SW480 (cell line): ENCODE measurements around the gene CYP4F2.
"Not testable (repeated sequence)": the region's sequence is repeated elsewhere in the genome, so short reads cannot be mapped to it uniquely, and the experiment has no call there.

ENCODE experiments used
- DNase-seq: peaks from one replicate; pipeline ENCODE4 v3.0.0-alpha.2; 2016; ENCODE audit warnings: low spot score

CYP4F2 gene

DNA sequence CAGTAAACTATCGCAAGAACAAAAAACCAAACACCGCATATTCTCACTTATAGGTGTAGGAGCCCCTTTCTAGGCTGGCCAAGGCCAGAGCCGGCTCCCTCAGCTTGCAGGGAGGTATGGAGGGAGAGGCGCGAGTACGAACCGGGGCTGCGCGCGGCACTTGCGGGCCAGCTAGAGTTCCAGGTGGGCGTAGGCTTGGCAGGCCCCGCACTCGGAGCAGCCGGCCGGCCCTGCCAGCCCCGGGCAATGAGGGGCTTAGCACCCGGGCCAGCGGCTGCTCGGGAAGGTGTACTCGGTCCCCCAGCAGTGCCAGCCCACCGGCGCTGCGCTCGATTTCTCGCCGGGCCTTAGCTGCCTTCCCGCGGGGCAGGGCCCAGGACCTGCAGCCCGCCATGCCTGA is 1.7 kb upstream of the CYP4F2 start:
- not testable (repeated sequence) for DNase-seq

DNA sequence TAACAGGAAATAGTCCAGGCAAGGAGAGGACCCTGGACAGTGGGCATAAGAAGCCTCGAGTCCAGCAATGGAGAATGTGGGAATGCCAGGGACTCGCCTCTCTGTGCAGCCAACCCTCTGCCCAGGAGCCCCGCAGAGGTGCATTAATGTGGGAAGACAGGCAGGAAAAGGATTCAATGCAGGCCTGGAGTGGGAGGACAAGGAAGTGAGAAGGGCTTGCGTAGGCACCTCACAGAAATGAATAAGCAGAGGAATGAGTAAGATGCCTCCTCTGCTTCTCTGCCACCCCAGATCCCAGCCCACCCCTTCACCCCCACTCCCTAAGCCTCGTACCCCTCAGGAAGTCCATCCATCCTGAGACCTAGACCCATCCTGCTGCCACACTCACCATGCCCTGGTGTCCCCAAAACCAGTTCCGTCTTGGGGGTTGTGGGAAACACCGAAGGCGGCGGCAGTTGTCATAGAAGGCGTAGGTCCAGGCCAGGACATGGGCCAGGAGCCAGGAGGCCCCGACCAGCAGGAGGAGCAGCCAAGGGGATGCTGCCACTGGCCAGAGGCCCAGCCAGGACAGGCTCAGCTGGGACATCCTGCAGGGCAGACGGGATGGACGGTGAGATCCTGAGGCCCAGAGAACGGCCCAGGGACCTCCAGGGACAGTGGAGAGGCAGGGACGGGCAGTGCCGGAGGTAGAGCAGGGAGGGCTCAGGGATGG is 692 bp downstream of the CYP4F2 start:
- DNase-seq: no peak

DNA sequence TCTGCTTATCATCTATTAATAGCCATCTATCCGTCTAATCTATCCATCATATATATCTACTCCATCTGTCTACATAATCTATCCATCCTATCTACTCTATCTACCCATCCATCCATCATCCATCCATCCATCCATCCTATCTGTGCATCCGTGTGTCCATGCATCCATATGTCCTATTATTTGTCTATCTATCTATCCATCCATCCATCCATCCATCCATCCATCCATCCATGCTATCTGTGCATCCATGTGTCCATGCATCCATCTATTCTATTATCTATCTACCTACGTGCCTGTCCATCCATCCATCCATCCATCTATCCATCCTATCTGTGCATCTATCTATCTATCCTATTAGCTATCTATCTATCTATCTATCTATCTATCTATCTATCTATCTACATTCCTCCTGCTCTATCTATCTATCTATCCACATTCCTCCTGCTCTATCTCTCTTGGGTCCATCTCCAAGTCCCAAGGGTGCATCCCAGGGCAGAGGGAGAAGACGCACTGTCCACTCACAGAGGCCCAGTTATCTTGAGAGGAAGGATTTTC is 1.9 kb downstream of the CYP4F2 start:
- no peak for DNase-seq

DNA sequence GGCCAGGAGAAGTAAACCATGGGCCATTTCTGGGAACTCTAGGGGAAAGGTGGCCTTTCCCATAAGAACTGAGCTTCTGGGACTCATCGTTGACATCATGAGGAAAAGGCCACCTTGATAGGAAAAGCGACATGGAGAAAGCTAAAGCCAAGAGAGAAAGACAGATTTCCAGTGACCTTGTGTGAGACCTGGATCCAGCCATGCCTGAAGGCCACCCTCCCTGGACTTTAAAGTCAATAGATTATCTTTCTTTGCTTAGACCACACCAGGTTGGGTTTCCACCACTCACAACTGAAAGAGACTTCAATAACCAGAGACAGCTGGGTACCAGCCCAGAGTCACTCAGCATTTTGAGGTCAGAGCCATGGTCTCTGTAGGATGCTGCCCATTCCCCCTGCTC is 3.5 kb downstream of the CYP4F2 start:
- DNase-seq: no peak

DNA sequence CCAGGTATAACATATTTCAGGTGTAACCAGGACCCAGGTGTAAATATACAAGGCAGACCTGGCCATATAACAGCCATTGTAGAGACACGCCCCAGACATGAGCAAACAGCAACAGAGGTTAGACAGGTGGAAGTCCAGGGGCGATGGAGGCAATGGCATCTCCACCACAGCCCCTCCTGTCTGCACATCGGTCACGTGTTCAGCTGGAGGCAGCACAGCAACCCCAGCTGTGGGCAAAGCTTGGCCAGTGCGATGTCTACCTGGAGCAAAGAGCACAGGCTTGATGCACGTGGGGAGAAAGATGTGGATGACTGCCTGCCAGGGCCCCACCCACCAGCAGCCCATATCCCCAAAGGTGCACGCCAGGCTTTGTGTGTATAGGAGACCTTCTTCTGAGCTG is 4.4 kb downstream of the CYP4F2 start:
- DNase-seq: peak; percentile 26

DNA sequence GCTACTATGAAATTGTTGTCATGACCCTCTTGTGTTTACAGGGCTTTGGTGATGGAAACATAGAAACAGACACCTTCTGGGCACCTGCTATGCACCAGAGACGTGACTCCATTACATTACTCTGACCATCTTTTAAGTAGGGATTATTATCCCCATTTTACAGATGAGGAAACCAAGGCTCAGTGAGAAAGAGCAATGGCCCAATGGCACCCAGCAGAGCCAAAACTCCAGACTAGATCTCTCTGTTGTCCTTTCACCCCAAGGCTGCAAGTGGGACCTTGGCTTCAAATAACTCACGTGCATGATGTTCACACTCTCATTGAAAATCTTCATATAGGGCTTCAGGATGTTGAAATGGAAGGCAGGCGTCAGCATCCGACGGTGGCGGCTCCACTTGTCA is 5.9 kb downstream of the CYP4F2 start:
- no peak for DNase-seq

DNA sequence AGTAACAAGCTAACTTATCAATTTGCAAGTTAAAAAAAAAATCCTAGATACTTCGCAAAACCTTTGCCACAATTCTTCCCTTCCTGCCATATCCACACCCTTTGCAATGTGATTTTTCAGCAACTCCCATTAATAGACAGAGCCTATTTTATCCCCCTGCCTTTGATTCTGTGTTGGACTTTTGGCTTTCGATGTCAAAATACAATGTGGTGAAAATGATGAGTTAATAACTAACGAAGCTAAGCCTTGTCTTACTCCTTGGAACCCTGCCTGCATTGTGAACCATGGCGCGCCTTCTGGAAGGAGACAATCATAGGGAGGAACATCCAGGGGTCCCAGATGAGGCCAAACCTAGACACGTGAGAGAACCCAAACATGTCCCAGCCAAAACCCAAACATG is 6.4 kb downstream of the CYP4F2 start:
- DNase-seq: no peak

DNA sequence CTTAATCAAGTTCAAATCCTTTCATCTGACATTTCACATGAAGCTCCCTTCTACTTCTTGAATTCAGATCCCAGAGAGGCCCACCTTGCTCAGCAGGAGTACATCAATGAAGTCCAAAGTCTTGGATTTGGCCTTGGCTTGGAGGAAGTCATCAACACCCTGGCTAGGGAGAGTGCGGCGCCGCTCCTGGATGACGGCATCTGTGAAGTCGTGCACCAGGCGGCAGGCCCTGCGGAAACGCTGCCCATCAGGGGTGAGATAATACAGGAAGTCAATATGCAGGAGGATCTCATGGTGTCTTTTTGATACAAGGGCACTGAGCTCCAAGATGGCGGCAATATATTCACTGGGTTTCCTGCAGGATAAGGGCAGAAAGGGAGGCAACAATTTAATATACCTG is 8.5 kb downstream of the CYP4F2 start:
- not testable (repeated sequence) for DNase-seq

DNA sequence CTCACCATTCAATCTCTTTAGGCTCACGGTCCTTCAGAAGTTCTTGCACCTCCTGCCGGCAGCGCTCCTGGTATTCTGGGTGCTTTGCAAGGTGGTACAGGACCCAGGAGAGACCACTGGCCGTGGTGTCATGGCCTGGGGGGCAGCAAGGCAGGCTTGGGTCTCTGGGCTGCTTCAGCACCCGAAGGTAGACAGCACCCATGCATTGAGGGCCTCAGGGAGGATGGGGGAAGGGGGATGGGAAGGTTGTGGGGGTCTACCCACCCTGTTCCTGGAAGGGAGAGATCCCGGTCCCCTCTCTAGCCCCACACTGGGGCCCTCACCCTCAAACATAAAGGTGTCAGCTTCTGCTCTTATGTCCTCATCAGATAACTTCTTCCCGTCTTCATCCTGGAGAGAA is 12.0 kb downstream of the CYP4F2 start:
- DNase-seq: no peak

DNA sequence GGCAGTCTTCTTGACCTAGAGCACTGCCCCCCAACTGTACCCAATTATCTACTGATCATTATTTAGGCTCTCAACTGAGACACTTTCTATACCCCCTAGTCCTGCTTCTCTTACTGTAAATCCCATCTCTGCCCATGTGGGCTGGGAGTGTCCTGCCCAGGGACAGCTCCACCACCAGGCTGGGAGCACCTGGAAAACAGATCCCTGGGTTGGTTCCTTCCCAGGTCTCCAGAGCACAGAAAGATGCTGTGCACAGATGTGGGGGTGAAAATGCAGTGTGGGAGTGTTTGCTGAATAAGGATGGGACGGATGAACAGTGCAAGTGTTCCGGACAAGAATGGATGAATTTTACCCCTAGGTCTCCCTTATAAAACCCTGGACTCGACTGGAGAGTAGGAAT is 12.7 kb downstream of the CYP4F2 start:
- DNase-seq: no peak

DNA sequence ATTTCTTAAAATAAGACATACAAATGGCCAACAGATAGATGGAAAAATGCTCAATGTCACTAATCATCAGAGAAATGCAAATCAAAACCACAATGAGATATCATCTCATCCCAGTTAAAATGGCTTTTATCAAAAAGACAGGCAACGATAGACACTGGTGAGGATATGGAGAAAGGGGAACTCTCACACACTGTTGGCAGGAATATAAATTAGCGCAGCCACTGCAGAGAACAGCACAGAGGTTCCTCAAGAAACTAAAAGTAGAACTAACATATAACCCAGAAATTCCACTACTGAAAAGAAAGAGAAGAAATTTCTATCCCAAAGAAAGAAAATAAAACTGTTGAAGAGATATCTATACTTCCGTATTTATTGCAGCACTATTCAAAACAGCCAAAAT is 14.5 kb downstream of the CYP4F2 start:
- DNase-seq: not testable (repeated sequence)

DNA sequence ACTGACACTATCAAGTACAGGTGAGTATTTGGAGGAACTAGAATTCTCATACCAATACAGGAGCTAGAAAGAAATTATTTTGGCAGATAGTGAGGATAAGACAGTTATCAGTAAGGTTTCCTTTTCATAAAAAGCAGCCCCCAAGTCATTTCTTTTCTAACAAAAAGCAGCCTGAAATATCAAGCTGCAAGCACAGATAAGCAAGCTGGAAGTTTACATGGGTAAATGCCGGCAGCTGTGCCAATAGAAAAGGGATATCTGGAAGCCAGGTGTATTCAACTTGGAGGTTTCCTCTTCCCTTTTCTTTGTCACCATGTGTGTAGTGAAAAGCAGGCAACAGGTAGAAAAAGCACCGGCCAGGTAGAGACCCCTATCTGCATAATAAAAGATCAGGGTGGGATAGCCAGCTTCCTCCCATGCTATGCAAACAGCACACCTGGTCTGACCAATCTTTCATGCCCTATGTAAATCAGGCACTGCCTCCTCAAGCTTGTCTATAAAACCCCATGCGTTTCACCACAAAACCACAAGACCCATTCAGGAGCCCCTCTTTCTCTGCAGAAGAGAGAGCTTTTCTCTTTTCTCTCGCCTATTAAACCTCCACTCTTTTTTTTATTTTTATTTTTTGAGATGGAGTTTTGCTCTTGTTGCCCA is 22.9 kb downstream of the CYP4F2 start:
- no peak for DNase-seq

DNA sequence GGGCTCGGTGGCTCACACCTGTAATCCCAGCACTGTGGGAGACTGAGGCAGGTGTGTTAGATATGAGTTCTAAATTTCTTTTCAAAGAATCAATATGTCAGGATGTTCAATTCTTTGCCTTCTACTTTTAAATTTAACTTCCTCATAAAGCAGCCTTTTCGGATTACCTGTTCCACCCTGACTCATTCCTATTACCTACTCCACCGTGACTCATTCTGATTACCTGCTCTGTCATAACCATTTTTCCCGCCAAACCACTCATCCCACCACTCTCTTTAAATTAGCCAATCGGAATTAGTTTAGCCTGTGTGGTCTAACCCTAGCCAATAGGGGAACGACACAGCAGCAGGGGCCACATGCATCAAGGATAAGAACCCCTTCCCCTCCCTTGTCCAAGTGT is 24.1 kb downstream of the CYP4F2 start:
- DNase-seq: peak; percentile 43

DNA sequence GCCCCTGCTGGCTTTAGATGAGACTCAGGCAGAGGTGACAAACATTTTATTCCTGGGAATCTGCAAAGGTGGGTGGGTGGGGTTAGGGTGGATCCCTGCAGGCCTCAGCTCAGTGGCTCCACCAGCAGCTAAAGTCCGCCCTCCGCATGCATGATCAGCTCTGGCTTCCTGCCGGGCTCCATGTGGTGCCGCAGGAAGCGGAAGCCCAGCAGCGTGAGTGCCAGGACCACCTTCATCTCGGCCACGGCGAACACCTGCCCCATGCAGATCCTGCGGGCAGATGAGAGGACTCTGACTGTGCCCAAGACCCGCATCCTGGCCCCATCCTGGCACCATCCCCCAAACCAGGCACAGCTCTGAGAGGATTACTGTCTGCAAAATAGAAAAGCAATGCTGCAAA is 26.3 kb downstream of the CYP4F2 start:
- peak; percentile 39 for DNase-seq

DNA sequence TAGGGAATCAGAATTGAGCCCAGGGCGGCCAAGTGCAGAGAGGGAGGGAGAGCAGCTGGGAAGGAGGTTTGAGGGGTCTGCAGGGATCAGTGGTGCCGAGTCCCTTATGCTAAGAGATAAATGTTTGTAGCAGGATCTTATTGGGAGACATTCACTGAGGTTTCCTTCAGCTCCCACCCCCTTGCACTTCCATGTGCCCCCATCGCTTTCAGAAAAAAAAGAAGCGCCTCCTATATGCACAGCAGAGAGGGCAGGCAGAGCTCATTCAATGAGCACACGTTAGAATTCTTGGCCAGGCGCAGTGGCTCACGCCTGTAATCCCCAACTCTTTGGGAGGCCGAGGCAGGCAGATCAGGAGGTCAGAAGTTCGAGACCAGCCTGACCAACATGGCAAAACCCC is 28.0 kb downstream of the CYP4F2 start:
- no peak for DNase-seq

DNA sequence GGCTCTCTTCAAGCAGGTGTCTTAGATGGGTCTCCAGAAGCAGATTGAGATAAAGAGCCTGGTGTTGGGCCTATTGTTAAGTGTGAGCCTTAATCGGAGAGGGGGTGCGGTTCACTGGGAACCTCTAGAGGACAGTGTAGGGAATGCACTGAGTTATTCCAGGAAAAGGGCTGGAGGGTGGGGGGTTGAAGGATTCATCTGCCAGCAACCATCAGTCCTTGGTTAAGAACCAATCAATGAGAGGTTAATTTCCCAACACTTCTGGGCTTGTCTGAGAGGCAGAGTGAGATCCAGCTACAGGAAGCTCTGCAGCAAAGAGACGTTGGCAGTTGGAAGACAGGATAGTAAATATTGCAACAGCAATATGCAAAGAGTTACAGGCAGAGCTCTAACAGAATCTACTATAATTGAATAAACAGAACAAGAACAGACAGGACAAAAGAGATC is 28.7 kb downstream of the CYP4F2 start:
- DNase-seq: peak; percentile 54

DNA sequence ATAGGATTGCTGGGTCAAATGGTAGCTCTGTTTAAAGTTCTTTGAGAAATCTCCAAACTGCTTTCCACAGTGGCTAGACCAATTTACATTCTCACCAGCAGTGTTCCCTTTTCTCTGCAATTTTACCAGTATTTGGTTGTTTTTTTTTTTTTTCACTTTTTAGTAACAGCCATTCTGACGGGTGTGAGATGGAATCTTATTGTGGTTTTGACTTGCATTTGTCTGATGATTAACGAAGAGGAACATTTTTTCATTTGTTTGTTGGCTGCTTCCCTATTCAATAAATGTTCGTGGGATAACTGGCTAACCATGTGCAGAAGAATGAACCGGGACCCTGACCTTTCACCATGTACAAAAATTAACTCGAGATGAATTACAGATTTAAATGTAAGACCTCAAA is 31.2 kb downstream of the CYP4F2 start:
- DNase-seq: no peak

DNA sequence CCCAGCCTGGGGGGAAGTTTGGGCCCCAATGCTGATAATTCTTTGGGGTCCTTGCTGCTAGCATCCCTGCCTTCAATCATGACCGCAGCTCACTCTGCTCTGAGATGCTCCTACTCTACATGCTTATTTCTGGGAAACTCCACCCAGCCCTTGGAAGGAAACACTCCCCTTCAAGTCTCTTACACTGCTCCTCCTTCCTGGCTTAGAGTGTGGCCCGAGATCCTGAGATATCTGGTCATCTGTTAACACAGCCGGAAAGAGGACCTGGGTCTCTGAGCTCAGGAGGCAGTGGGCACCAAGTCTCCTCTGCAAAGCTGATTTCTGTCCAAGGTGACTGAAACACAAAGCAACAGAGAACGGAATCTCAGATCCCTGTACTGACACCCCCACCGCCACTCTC is 33.0 kb downstream of the CYP4F2 start:
- no peak for DNase-seq

DNA sequence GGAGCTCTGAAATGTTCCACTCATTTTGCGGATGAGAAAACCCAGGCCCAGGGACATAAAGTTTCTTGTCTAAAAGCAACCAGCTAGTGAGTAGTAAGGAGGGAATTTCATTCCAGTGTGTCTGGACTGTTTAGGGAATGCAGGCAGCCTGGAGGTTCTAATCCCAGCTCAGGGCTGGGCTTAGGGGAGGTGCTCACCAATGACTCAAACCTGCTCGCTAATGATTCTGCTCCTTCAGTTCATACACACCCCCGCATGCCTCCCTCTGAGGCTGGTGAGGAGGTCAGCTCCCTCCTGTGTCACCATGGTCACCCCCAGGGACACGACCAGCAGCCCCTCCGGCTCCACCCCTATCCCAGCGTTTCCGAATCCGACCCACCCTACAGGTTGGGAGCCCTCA is 34.6 kb downstream of the CYP4F2 start:
- DNase-seq: no peak

DNA sequence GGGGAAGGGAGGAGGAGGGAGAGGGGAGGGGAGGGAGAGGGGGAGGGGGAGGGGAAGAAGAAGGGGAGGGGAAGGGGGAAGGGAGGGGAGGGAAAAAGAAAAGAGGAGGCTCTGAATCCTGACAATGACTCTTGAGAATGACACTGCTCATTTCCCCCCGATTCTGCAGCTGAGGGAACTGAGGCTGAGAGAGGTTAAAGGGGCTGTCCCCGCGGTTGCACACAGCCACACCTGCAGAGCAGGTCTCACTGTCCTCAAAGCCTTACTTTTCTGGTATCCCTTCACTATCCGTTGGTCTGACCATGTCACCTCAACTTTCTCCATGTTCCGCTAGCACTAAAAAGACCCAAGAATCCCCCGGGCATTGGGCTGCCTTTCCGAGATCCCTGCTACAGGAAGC is 35.4 kb downstream of the CYP4F2 start:
- no peak for DNase-seq

DNA sequence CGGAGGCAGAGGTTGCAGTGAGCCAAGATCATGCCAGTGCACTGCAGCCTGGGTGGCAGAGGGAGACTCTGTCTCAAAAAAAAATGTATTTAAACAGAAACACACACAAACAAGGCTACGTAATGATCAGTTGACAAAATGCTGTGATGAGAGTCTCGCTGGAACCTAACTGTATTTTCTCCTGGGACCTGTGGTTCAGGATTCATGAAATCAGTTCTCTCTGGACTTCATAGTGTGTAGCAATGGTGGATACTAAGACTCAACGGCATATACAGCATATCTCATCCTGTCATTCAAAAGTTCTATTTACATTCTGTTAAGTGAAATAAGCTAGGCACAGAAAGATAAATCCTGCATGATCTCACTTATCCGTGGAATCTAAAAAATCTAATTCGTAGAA is 37.4 kb downstream of the CYP4F2 start:
- no peak for DNase-seq

DNA sequence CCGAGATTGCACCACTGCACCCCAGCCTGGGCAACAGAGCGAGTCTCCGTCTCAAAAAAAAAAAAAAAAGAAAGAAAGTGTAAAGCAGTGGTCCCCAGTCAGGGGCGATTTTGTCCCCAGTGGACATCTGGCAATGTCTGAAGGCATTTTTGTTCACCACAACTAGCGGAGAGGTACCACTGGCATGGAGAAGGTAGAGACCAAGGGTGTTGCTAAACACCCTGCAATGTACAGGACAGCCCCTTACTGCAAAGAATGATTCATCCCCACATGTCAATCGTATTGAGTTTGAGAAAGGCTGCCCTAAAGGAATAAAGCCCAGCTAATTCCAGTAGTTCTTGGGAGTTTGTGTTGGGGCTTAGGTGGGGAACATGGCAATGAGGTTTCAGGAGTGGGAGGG is 38.7 kb downstream of the CYP4F2 start:
- no peak for DNase-seq

DNA sequence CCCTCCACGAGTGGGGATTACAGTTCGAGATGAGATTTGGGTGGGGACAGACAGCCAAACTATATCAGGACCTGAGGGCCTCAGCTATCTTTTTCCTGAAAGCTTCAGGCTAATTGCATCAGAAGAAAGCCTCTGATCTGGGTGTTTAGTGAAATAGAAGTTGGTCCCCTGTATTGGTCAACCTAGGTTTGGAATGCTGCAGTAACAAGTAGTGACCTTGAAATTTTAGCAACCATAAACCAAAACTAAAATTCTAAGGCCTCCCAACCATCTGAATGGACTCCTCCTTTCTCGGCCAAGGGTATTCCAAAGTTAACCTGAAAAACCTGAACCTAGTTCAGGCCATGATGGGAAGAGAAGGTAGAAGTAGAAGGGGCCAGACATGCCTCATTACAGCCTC is 47.5 kb downstream of the CYP4F2 start:
- DNase-seq: no peak

DNA sequence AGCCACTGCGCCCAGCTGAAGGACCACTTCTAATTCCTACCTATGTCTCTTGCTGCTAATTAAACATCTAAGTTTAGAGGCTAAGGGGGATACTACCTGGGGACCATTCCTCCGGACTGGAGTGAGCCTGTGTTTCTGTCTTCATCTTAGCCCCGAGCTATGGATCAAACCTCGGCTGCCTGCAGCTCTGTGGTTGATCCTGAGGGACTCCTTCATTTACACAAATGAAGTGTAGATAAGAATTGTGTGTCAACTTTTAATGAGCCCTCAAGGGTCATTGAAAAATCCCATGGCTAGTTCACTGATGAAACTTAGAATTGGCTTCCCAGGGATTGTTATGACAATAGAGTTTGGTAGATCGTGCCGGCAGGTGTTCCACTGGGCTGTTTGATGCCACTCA is 51.0 kb downstream of the CYP4F2 start:
- no peak for DNase-seq
